CD14-positive monocyte (primary cell): ENCODE results near the gene CARD9. TPM values are rescaled to one million over a fixed set of nuclear protein-coding genes. Genes with fewer than 3 reads are reported as not detected.

Source experiments
- DNase-seq, 3 donors: peaks; one replicate each; pipeline ENCODE4 v3.0.0-alpha.2; 2011 to 2022
- H2AFZ ChIP-seq: 2 replicates; pipeline ENCODE4 v1.6.0; 2012; ENCODE audit warnings: mild to moderate bottlenecking, low read depth, low read length, inconsistent platforms; ENCODE audit not compliant: insufficient read depth, poor library complexity, severe bottlenecking
- H3K27ac ChIP-seq, 2 donors: 1 replicate in 1 of 2; 2 replicates in 1 of 2; pipeline ENCODE4 v1.5.1; 2012 to 2013; ENCODE audit warnings: low read length in 2 of 2, control low read depth in 1 of 2, inconsistent platforms in 1 of 2, low read depth in 1 of 2, mild to moderate bottlenecking in 1 of 2
- H3K27me3 ChIP-seq, 2 donors: one replicate each; pipeline versions ENCODE4 v1.6.0 to v1.6.1; 2011 to 2013; ENCODE audit warnings: low read length in 2 of 2; ENCODE audit not compliant: control insufficient read depth in 2 of 2, insufficient read depth in 2 of 2
- H3K36me3 ChIP-seq, 2 donors: replicated peaks in 1 of 2; 1 replicate in 1 of 2; 2 replicates in 1 of 2; pipeline versions ENCODE4 v1.5.1 to v1.6.1; 2012 to 2013; ENCODE audit warnings: low read length in 2 of 2, control low read depth in 1 of 2, inconsistent platforms in 1 of 2, mild to moderate bottlenecking in 1 of 2; ENCODE audit not compliant: insufficient read depth in 2 of 2, control insufficient read depth in 1 of 2
- H3K4me1 ChIP-seq, 2 donors: 1 replicate in 1 of 2; 2 replicates in 1 of 2; pipeline versions ENCODE4 v1.5.1 to v1.6.1; 2012 to 2013; ENCODE audit warnings: low read length in 2 of 2, control low read depth in 1 of 2, inconsistent platforms in 1 of 2, mild to moderate bottlenecking in 1 of 2, moderate library complexity in 1 of 2; ENCODE audit not compliant: insufficient read depth in 2 of 2, control insufficient read depth in 1 of 2
- H3K4me2 ChIP-seq: replicated peaks from 2 replicates; pipeline ENCODE3; 2012; ENCODE audit warnings: low read length, moderate library complexity, mild to moderate bottlenecking; ENCODE audit not compliant: poor library complexity, severe bottlenecking; ENCODE audit errors: extremely low read depth
- H3K4me3 ChIP-seq, 3 experiments: fragments of 200-600 bp in 1 of 3; sonication (generic) in 1 of 3; replicated peaks in 1 of 3; 1 replicate in 2 of 3; 2 replicates in 1 of 3; pipeline ENCODE4 v1.5.1; 2011 to 2013; ENCODE audit warnings: low read length in 3 of 3, mild to moderate bottlenecking in 3 of 3, control low read depth in 2 of 3, low read depth in 2 of 3, inconsistent platforms in 1 of 3, moderate library complexity in 1 of 3
- H3K79me2 ChIP-seq: 2 replicates; pipeline ENCODE4 v1.6.0; 2012; ENCODE audit warnings: mild to moderate bottlenecking, control low read depth, inconsistent platforms, low read length, moderate library complexity; ENCODE audit not compliant: insufficient read depth
- H3K9ac ChIP-seq: 2 replicates; pipeline ENCODE4 v1.6.0; 2017; ENCODE audit warnings: low read length, mild to moderate bottlenecking; ENCODE audit not compliant: insufficient read depth, poor library complexity, severe bottlenecking
- H3K9me3 ChIP-seq, 2 donors: replicated peaks in 1 of 2; 1 replicate in 1 of 2; 2 replicates in 1 of 2; pipeline versions ENCODE4 v1.5.1 to v1.6.1; 2012 to 2013; ENCODE audit warnings: low read length in 2 of 2, control low read depth in 1 of 2; ENCODE audit not compliant: control insufficient read depth in 1 of 2, insufficient read depth in 1 of 2
- H4K20me1 ChIP-seq: 2 replicates; pipeline ENCODE4 v1.6.0; 2012; ENCODE audit warnings: mild to moderate bottlenecking, low read length, control low read depth, moderate library complexity; ENCODE audit not compliant: insufficient read depth
- H3K27ac Mint-ChIP-seq, 7 donors: one replicate each; pipeline ENCODE4 v1.8.0; 2020; ENCODE audit warnings: mild to moderate bottlenecking in 7 of 7, mixed read lengths in 7 of 7, moderate library complexity in 6 of 7, inconsistent platforms in 2 of 7
- H3K27me3 Mint-ChIP-seq, 3 donors: one replicate each; pipeline ENCODE4 v1.8.0; 2021 to 2022; ENCODE audit warnings: low read depth in 3 of 3, mild to moderate bottlenecking in 3 of 3, mixed read lengths in 3 of 3, moderate library complexity in 3 of 3, inconsistent platforms in 1 of 3
- H3K36me3 Mint-ChIP-seq, 2 donors: one replicate each; pipeline ENCODE4 v1.8.0; 2020; ENCODE audit warnings: mixed read lengths in 2 of 2, inconsistent platforms in 1 of 2, mild to moderate bottlenecking in 1 of 2
- H3K4me1 Mint-ChIP-seq: one replicate; pipeline ENCODE4 v1.8.0; 2020; ENCODE audit warnings: mild to moderate bottlenecking, mixed read lengths
- H3K4me3 Mint-ChIP-seq, 2 donors: one replicate each; pipeline ENCODE4 v1.8.0; 2020; ENCODE audit warnings: mild to moderate bottlenecking in 2 of 2, mixed read lengths in 2 of 2, moderate library complexity in 1 of 2
- H3K9me3 Mint-ChIP-seq, 7 donors: one replicate each; pipeline ENCODE4 v1.8.0; 2020 to 2022; ENCODE audit warnings: mixed read lengths in 7 of 7, mild to moderate bottlenecking in 6 of 7, moderate library complexity in 6 of 7, inconsistent platforms in 2 of 7
- CTCF ChIP-seq: fragments of 200-600 bp; IDR thresholded peaks from one replicate; pipeline ENCODE4 v1.8.0; 2022; ENCODE audit warnings: antibody characterized with exemption, mild to moderate bottlenecking
- WGBS: methylation state at CpG from one replicate; pipeline ENCODE4 v1.1.5; 2013; ENCODE audit warnings: missing lambda C conversion rate; ENCODE audit not compliant: insufficient coverage; 5-methylcytosine and 5-hydroxymethylcytosine counted together
- intact Hi-C, 2 donors: fragments of 100-400 bp; cut with micrococcal nuclease; formaldehyde crosslinking; loops; one replicate each; pipeline versions ENCODE4 v1.15.0 to v1.15.1; 2023
- polyA plus RNA-seq, 3 donors: library from polyadenylated mRNA; depleted of rRNA in 1 of 3; unstranded in 2 of 3; stranded (reverse) in 1 of 3; fragments of 300-500 nt in 2 of 3; fragments of >200 nt in 1 of 3; fragmentation: Illumina TruSeq in 2 of 3; gene quantifications; 1 replicate in 2 of 3; 2 replicates in 1 of 3; pipeline ENCODE4 v1.2.3, GENCODE V29; 2012 to 2021

The CARD9 gene
- polyA plus RNA-seq, 3 donors, result 34.3 to 108 (median 41.4) TPM

GRCh38 chr9:136358888-136359287 lies 14.6 kb downstream of the CARD9 start:
- no peaks in the 10 kb centered on the region for H3K79me2 ChIP-seq

GRCh38 chr9:136358016-136358415 lies 15.5 kb downstream of the CARD9 start:
- H3K27ac ChIP-seq, result no peak overlapping the region
- no peak for TF ChIP-seq CTCF
- H2AFZ ChIP-seq, result no peak overlapping the region
- H3K79me2 ChIP-seq, result no peaks in the 10 kb centered on the region
- no peak overlapping the region for H3K9ac ChIP-seq
- H3K27me3 ChIP-seq, result no peaks in the 10 kb centered on the region
- Mint-ChIP-seq H3K4me1 (no peaks in the 10 kb centered on the region), H3K36me3 (no peaks in the 10 kb centered on the region), H3K27ac (no peak overlapping the region), H3K4me3 (no peak overlapping the region), H3K27me3 (no peaks in the 10 kb centered on the region), H3K9me3 (no peaks in the 10 kb centered on the region)
- peaks cover 5% of the 10 kb centered on the region for H4K20me1 ChIP-seq
- no peak for DNase-seq
- H3K4me1 ChIP-seq, result peaks cover 5 to 7% of the 10 kb centered on the region in 2 donors
- H3K4me3 ChIP-seq, result no peak overlapping the region
- WGBS, result 92% methylated on average over 29 of the region's 29 CpGs
- intact Hi-C loops, result no loop called here
- H3K4me2 ChIP-seq, result no peak overlapping the region
- no peaks in the 10 kb centered on the region for H3K36me3 ChIP-seq
- H3K9me3 ChIP-seq, result no peaks in the 10 kb centered on the region

More at GRCh38 chr9:136358888-136359287, 14.6 kb downstream of the CARD9 start:
- no peak overlapping the region for H3K4me3 ChIP-seq
- no peak overlapping the region for H3K27ac ChIP-seq
- no peak overlapping the region for H3K9ac ChIP-seq
- intact Hi-C loops, result no loop called here
- Mint-ChIP-seq H3K9me3 (no peaks in the 10 kb centered on the region), H3K27ac (no peak overlapping the region), H3K36me3 (no peaks in the 10 kb centered on the region), H3K4me3 (no peak overlapping the region), H3K27me3 (no peaks in the 10 kb centered on the region), H3K4me1 (no peaks in the 10 kb centered on the region)
- peaks cover 6 to 11% of the 10 kb centered on the region in 2 donors for H3K4me1 ChIP-seq
- H3K9me3 ChIP-seq, result no peaks in the 10 kb centered on the region
- no peak for DNase-seq
- WGBS, result 78% methylated on average over 1 of the region's 2 CpGs
- H3K27me3 ChIP-seq, result no peaks in the 10 kb centered on the region
- H2AFZ ChIP-seq, result no peak overlapping the region
- H3K36me3 ChIP-seq, result no peaks in the 10 kb centered on the region
- H3K4me2 ChIP-seq, result no peak overlapping the region
- H4K20me1 ChIP-seq, result peaks cover 6% of the 10 kb centered on the region
- TF ChIP-seq CTCF, result no peak
